Thyroid gland (tissue), 4 donors: ENCODE measurements around the gene KCTD17. TPM values are rescaled to one million over a fixed set of nuclear protein-coding genes. Genes with fewer than 3 reads are reported as not detected.

Experiments
- DNase-seq, 2 donors: peaks; one replicate each; pipeline ENCODE4 v3.0.0-alpha.2; 2019
- H3K27ac ChIP-seq, 3 donors: fragments of 200-600 bp; sonication (generic); 1 replicate in 2 of 3; 2 replicates in 1 of 3; pipeline ENCODE4 v1.5.1; 2016 to 2019; ENCODE audit warnings: mild to moderate bottlenecking in 1 of 3, moderate library complexity in 1 of 3
- H3K27me3 ChIP-seq: fragments of 200-600 bp; sonication (generic); one replicate; pipeline ENCODE4 v1.5.1; 2019
- H3K36me3 ChIP-seq, 2 donors: fragments of 200-600 bp; sonication (generic); one replicate each; pipeline ENCODE4 v1.5.1; 2016 to 2019
- H3K4me1 ChIP-seq, 2 donors: fragments of 200-600 bp; sonication (generic); one replicate each; pipeline ENCODE4 v1.5.1; 2017 to 2019
- H3K4me3 ChIP-seq, 3 donors: fragments of 200-600 bp; sonication (generic); replicated peaks in 1 of 3; 1 replicate in 2 of 3; 2 replicates in 1 of 3; pipeline ENCODE4 v1.5.1; 2016; ENCODE audit warnings: mild to moderate bottlenecking in 1 of 3
- H3K9me3 ChIP-seq: fragments of 200-600 bp; sonication (generic); one replicate; pipeline ENCODE4 v1.5.1; 2017
- POLR2A ChIP-seq, 2 donors: fragments of 450-650 bp; IDR thresholded peaks; one replicate each; pipeline ENCODE4 v1.6.1; 2017; ENCODE audit warnings: antibody characterized with exemption in 2 of 2, mild to moderate bottlenecking in 2 of 2, moderate library complexity in 1 of 2
- WGBS, 2 donors: methylation state at CpG; one replicate each; pipeline ENCODE4 v1.1.5; 2017; 5-methylcytosine and 5-hydroxymethylcytosine counted together
- intact Hi-C: fragments of 100-400 bp; cut with DNase I; formaldehyde crosslinking; loops from one replicate; pipeline ENCODE4 v1.15.1; 2023
- total RNA-seq, 4 donors: library from RNA; depleted of rRNA; stranded (reverse); fragments of >200 nt; gene quantifications; one replicate each; pipeline ENCODE4 v1.2.3, GENCODE V29; 2016
- TF ChIP-seq, protein P1 (sequence below), 6 experiments: fragments of 200-600 bp in 3 of 6; fragments of 450-650 bp in 3 of 6; sonication (generic) in 3 of 6; IDR thresholded peaks; one replicate each; pipeline ENCODE4 v1.5.1; 2016 to 2019; ENCODE audit warnings: antibody characterized with exemption in 6 of 6, mild to moderate bottlenecking in 2 of 6, inconsistent platforms in 1 of 6, moderate library complexity in 1 of 6

KCTD17 gene
- total RNA-seq, 4 donors from 2014 or later = 6.1 to 18.9 (median 12.6) TPM

DNA sequence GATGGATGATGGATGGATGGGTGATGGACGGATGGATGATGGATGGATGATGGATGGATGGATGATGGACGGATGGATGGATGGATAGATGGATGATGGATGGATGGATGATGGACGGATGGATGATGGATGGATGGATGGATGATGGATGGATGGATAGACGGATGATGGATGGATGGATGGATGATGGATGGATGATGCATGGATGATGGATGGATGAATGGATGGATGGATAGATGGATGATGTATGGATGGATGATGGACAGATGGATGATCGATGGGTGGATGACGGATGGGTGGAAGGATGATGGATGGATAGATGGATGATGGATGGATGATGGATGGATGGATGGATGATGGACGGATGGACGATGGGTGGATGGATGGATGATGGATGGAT is 21.1 kb downstream of the KCTD17 start:
- no peak for DNase-seq
- intact Hi-C loops = no loop called here
- H3K27me3 ChIP-seq = no peaks in the 10 kb centered on the region
- TF ChIP-seq POLR2A (IDR thresholded peaks at IDR 0.05) = no peak
- TF ChIP-seq, protein P1, sequence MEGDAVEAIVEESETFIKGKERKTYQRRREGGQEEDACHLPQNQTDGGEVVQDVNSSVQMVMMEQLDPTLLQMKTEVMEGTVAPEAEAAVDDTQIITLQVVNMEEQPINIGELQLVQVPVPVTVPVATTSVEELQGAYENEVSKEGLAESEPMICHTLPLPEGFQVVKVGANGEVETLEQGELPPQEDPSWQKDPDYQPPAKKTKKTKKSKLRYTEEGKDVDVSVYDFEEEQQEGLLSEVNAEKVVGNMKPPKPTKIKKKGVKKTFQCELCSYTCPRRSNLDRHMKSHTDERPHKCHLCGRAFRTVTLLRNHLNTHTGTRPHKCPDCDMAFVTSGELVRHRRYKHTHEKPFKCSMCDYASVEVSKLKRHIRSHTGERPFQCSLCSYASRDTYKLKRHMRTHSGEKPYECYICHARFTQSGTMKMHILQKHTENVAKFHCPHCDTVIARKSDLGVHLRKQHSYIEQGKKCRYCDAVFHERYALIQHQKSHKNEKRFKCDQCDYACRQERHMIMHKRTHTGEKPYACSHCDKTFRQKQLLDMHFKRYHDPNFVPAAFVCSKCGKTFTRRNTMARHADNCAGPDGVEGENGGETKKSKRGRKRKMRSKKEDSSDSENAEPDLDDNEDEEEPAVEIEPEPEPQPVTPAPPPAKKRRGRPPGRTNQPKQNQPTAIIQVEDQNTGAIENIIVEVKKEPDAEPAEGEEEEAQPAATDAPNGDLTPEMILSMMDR (IDR thresholded peaks at IDR 0.05) = no peak
- no peak overlapping the region for H3K4me3 ChIP-seq
- no peaks in the 10 kb centered on the region for H3K36me3 ChIP-seq
- H3K9me3 ChIP-seq = no peaks in the 10 kb centered on the region
- H3K27ac ChIP-seq = no peak overlapping the region
- H3K4me1 ChIP-seq = no peaks in the 10 kb centered on the region
- 89 to 92% methylated on average over 8 of the region's 8 CpGs for WGBS, 2 donors

DNA sequence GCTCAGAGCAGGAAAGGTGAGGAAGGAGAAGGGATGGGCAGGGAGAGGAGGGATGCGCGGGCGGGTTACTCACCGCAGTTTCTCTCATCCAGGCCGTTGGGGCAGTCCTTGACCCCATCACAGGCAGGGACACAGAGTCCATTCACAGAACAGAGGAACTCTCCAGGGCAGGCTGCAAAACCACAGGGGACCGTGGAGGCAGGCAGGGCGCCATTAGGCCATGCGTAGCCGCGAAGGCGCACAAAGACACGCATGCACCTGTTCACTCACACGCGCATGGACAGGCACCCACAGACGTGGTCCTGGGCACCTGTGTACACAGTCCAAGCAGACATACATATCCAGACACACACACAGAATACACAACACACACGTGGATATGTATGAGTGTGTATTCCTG is 23.0 kb downstream of the KCTD17 start:
- Histone ChIP-seq H3K36me3 (no peaks in the 10 kb centered on the region), H3K4me1 (no peaks in the 10 kb centered on the region), H3K9me3 (no peaks in the 10 kb centered on the region), H3K4me3 (no peak overlapping the region), H3K27ac (no peak overlapping the region), H3K27me3 (no peaks in the 10 kb centered on the region)
- WGBS, 2 donors = 76 to 77% methylated on average over 16 of the region's 16 CpGs
- DNase-seq = no peak
- intact Hi-C loops = no loop called here
- TF ChIP-seq, protein P1 (IDR thresholded peaks at IDR 0.05) = no peak
- TF ChIP-seq POLR2A (IDR thresholded peaks at IDR 0.05) = no peak

DNA sequence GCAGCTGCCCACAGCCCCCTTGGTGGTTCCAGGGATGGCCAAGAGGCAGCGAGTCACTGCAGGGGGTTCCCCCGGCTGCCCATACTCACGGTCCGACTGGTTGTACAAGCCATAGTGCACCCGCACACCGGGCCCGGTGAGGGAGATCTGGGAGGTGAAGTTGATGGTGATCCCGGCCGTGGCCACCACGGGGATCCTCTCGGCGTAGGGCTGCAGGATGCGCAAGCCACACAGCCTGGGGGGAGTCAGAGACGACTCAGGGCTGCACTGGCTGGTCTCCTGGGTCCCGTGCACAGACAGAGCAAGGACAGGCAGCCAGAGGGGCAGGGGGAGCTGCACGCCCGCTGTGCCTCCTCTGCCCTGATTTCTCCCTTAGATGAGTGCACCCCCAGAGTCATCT is 23.5 kb downstream of the KCTD17 start:
- intact Hi-C loops = no loop called here
- H3K27me3 ChIP-seq = no peaks in the 10 kb centered on the region

DNA sequence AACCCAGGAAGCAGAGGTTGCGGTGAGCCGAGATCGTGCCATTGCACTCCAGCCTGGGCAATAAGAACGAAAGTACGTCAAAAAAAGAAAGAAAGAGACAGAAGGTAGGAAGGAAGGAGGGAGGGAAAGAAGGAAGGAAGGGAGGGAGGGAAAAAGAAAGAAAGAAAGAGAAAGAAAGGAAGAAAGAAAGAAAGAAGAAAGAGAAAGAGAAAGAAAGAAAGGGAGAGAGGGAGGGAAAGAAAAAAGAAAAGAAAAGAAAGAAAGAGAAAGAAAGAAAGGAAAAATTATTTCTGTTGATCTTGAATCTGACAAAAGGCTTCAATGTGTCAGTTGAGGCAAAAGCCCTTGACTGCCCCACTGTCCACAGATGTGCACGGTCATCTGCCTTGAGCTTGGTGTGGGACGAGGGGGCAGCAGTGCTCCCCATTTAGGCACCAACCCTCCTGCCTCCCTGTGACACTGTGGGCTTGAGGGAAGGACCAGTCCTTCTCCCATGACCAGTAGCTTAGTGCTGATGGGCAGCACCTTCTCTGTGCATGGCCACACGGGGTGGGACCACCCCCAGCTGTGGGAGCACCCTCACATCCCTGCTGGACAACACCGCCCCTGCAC is 24.4 kb downstream of the KCTD17 start:
- intact Hi-C loops = no loop called here
- no peak for DNase-seq
- H3K27ac ChIP-seq = no peak overlapping the region
- no peaks in the 10 kb centered on the region for H3K27me3 ChIP-seq
- H3K36me3 ChIP-seq = no peaks in the 10 kb centered on the region
- no peaks in the 10 kb centered on the region for H3K4me1 ChIP-seq
- 65 to 78% methylated on average over 9 of the region's 9 CpGs for WGBS, 2 donors
- no peaks in the 10 kb centered on the region for H3K9me3 ChIP-seq
- no peak for TF ChIP-seq POLR2A (IDR thresholded peaks at IDR 0.05)
- TF ChIP-seq, protein P1 (IDR thresholded peaks at IDR 0.05) = no peak
- no peak overlapping the region for H3K4me3 ChIP-seq

More for the DNA sequence above, 23.5 kb downstream of the KCTD17 start:
- no peaks in the 10 kb centered on the region for H3K9me3 ChIP-seq
- TF ChIP-seq POLR2A (IDR thresholded peaks at IDR 0.05) = no peak
- TF ChIP-seq, protein P1 (IDR thresholded peaks at IDR 0.05) = no peak
- DNase-seq = no peak
- H3K36me3 ChIP-seq = no peaks in the 10 kb centered on the region
- H3K4me1 ChIP-seq = no peaks in the 10 kb centered on the region
- no peak overlapping the region for H3K27ac ChIP-seq
- 58 to 80% methylated on average over 1 to 16 of the region's 17 CpGs for WGBS, 2 donors
- H3K4me3 ChIP-seq = no peak overlapping the region

DNA sequence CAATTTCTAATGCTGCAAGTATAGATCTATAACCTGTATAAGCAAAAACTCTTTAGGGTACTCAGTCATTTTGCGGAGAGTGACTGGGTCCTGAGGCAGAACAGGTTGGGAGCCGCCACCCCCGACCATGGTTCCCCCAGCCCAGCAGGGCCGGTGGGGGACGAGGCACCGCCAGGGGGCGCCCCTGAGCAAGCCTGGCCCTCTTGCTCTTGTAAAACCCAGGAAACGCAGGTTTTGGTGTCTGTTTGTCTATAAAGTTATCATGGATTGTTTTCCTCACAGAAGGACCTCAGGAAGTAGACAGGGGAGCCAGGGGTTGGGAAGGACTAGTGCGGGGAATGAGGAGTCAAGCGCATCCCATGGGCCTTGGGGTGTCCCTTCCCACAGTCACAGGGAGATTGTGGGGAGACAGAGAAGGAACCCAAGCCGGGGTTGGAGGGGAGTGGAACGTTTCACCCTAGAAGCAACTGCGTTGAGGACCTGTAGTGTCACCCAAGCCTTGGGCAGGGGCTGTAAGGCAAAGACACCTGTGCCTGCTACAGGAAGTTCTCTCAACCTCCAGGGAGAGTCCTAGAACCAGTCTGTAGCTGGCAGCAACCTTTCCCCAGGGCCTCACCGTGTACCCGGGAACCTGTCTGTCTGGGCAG is 26.4 kb downstream of the KCTD17 start:
- DNase-seq = peak; percentile 60 to 63
- H3K4me1 ChIP-seq = no peaks in the 10 kb centered on the region
- H3K4me3 ChIP-seq = no peak overlapping the region
- TF ChIP-seq, protein P1 (IDR thresholded peaks at IDR 0.05) = peak; percentile 62 to 98 (median 79)
- TF ChIP-seq POLR2A (IDR thresholded peaks at IDR 0.05) = no peak
- 22% methylated on average over 15 of the region's 15 CpGs for WGBS, 2 donors
- no peaks in the 10 kb centered on the region for H3K36me3 ChIP-seq
- H3K27me3 ChIP-seq = no peaks in the 10 kb centered on the region
- H3K27ac ChIP-seq = no peak overlapping the region
- intact Hi-C loops = no loop called here
- no peaks in the 10 kb centered on the region for H3K9me3 ChIP-seq
